Measurements from ENCODE around the gene CDCA4. TPM values are rescaled to one million over a fixed set of nuclear protein-coding genes. Genes with fewer than 3 reads are reported as not detected.

The CDCA4 gene
- total RNA-seq, 1 experiment from 2014 or later = 57.7 TPM

- Mint-ChIP-seq H3K36me3 (ENCODE audit: insufficient read depth in 1 of 3, low read depth in 3 of 3) (peaks cover 19 to 54% (median 53%) of the 10 kb centered on the region in 3 experiments; a peak in 6 of 7 replicates), H3K27me3 (ENCODE audit: low read depth) (no peaks in the 10 kb centered on the region), H3K4me3 (no peak overlapping the region), H3K4me1 (peaks cover 17 to 27% of the 10 kb centered on the region in 2 experiments), H3K27ac (no peak overlapping the region; a peak in 1 of 7 replicates), H3K9me3 (no peaks in the 10 kb centered on the region)
- Histone ChIP-seq H3K4ac (ENCODE audit: low read depth, low read length) (no peak overlapping the region), H4K5ac (ENCODE audit: insufficient read length, low read depth, low read length) (no peak overlapping the region), H2BK5ac (ENCODE audit: insufficient read length, low read length) (no peak overlapping the region), H4K91ac (ENCODE audit: insufficient read length, low read depth, low read length) (no peak overlapping the region), H3K14ac (ENCODE audit: insufficient read depth, low read length) (no peak overlapping the region), H2AK5ac (ENCODE audit: insufficient read length, low read length) (no peak overlapping the region), H3K23me2 (ENCODE audit: insufficient read length, low read depth, low read length, poor library complexity, severe bottlenecking) (no peaks in the 10 kb centered on the region), H3K9ac (ENCODE audit: extremely low read depth, insufficient read length, low read length) (no peak overlapping the region), H4K20me1 (ENCODE audit: control insufficient read depth, insufficient read depth, insufficient read length) (no peaks in the 10 kb centered on the region), H3K9me3 (ENCODE audit: control insufficient read depth, low read depth, low read length) (no peaks in the 10 kb centered on the region), H4K8ac (replicated peaks; ENCODE audit: insufficient read length, low read depth, low read length) (no peak overlapping the region), H3K79me1 (ENCODE audit: insufficient read depth, low read depth, low read length, poor library complexity, severe bottlenecking) (peaks cover 17% of the 10 kb centered on the region), H2BK20ac (ENCODE audit: low read depth, low read length, poor library complexity, severe bottlenecking) (no peak overlapping the region), H3K4me1 (ENCODE audit: insufficient read depth, low read length) (no peaks in the 10 kb centered on the region), H3K18ac (ENCODE audit: insufficient read length, low read depth, low read length) (no peak overlapping the region), H3K4me2 (ENCODE audit: insufficient read depth, insufficient read length, low read length) (no peak overlapping the region), H3K27ac (ENCODE audit: insufficient read length, low read depth, low read length) (no peak overlapping the region), H3K56ac (ENCODE audit: insufficient read length, low read depth, low read length) (no peak overlapping the region), H2AFZ (ENCODE audit: low read length) (no peak overlapping the region), H3K27me3 (ENCODE audit: insufficient read depth, low read length) (no peaks in the 10 kb centered on the region), H2BK15ac (ENCODE audit: low read depth, low read length) (no peak overlapping the region), H3K23ac (ENCODE audit: insufficient read length, low read depth, low read length) (no peak overlapping the region), H3T11ph (ENCODE audit: low read length) (no peak overlapping the region), H3K79me2 (ENCODE audit: insufficient read depth, low read length) (peaks cover 28% of the 10 kb centered on the region), H2BK120ac (ENCODE audit: low read depth, low read length, poor library complexity, severe bottlenecking) (no peak overlapping the region), H2BK12ac (ENCODE audit: insufficient read length, low read depth, low read length) (no peak overlapping the region)
- TF ChIP-seq, protein P1, sequence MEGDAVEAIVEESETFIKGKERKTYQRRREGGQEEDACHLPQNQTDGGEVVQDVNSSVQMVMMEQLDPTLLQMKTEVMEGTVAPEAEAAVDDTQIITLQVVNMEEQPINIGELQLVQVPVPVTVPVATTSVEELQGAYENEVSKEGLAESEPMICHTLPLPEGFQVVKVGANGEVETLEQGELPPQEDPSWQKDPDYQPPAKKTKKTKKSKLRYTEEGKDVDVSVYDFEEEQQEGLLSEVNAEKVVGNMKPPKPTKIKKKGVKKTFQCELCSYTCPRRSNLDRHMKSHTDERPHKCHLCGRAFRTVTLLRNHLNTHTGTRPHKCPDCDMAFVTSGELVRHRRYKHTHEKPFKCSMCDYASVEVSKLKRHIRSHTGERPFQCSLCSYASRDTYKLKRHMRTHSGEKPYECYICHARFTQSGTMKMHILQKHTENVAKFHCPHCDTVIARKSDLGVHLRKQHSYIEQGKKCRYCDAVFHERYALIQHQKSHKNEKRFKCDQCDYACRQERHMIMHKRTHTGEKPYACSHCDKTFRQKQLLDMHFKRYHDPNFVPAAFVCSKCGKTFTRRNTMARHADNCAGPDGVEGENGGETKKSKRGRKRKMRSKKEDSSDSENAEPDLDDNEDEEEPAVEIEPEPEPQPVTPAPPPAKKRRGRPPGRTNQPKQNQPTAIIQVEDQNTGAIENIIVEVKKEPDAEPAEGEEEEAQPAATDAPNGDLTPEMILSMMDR (conservative IDR thresholded peaks at IDR 0.05) = no peak
- no CpG with 5 or more reads among the region's 4 CpGs for WGBS (ENCODE audit: extremely low coverage, insufficient read length, low lambda C conversion rate)
- no peak for DNase-seq
Observed at GRCh38 chr14:105010106-105010505, 10.8 kb downstream of the CDCA4 start.
